H1 (cell line): ENCODE measurements around the gene CFAP74. TPM values are rescaled to one million over a fixed set of nuclear protein-coding genes. Genes with fewer than 3 reads are reported as not detected.

Source experiments
- CTCF ChIA-PET: fragments of 300-600 bp; sonication (Branson Sonifier 250); formaldehyde crosslinking; loops from one replicate; lab custom pipeline; 2021; ENCODE audit not compliant: partially characterized antibody; lab: Charles Lee
- POLR2A ChIA-PET: fragments of 300-600 bp; sonication (Branson Sonifier 250); formaldehyde crosslinking; loops from one replicate; lab custom pipeline; 2021; ENCODE audit warnings: inconsistent platforms; ENCODE audit not compliant: partially characterized antibody; lab: Charles Lee
- DNase-seq, 2 experiments: peaks; one replicate each; pipeline versions ENCODE4 v3.0.0 to v3.0.0-alpha.2; 2010 to 2022; ENCODE audit warnings: low spot score in 2 of 2, low read depth in 1 of 2, mixed read lengths in 1 of 2
- FAIRE-seq: peaks from 2 replicates; lab custom pipeline; 2011; peaks lifted over from hg19 to GRCh38; lab: Jason Lieb, UNC
- H2AFZ ChIP-seq: 2 replicates; pipeline ENCODE4 v1.8.1; 2012; ENCODE audit warnings: low read length, inconsistent platforms
- H2AK5ac ChIP-seq: 2 replicates; pipeline ENCODE4 v1.6.1; 2013; ENCODE audit warnings: low read depth, low read length
- H2BK120ac ChIP-seq: replicated peaks from 2 replicates; pipeline ENCODE3; 2013; ENCODE audit warnings: low read depth, low read length, inconsistent platforms
- H2BK12ac ChIP-seq: 2 replicates; pipeline ENCODE4 v1.6.1; 2013; ENCODE audit warnings: low read depth, low read length
- H2BK15ac ChIP-seq: 2 replicates; pipeline ENCODE4 v1.6.1; 2013; ENCODE audit warnings: low read length
- H2BK20ac ChIP-seq: 2 replicates; pipeline ENCODE4 v1.6.1; 2013; ENCODE audit warnings: low read length
- H2BK5ac ChIP-seq: 2 replicates; pipeline ENCODE4 v1.6.1; 2013; ENCODE audit warnings: low read depth, low read length
- H3K14ac ChIP-seq: 2 replicates; pipeline ENCODE4 v1.6.1; 2013; ENCODE audit warnings: inconsistent platforms; ENCODE audit not compliant: insufficient read length
- H3K18ac ChIP-seq: 2 replicates; pipeline ENCODE4 v1.6.1; 2013; ENCODE audit warnings: low read length; ENCODE audit errors: extremely low read depth
- H3K23ac ChIP-seq: 2 replicates; pipeline ENCODE4 v1.6.1; 2013; ENCODE audit warnings: inconsistent platforms; ENCODE audit not compliant: insufficient read length
- H3K23me2 ChIP-seq: 2 replicates; pipeline ENCODE4 v1.6.1; 2013; ENCODE audit warnings: low read depth, low read length
- H3K27ac ChIP-seq: 2 replicates; pipeline ENCODE4 v1.6.1; 2011; ENCODE audit warnings: low read depth, low read length, inconsistent platforms
- H3K27me3 ChIP-seq, 4 experiments: replicated peaks in 1 of 4; 1 replicate in 1 of 4; 2 replicates in 3 of 4; pipeline versions ENCODE4 v1.6.1 to v1.8.1; 2011 to 2013; ENCODE audit warnings: low read length in 3 of 4, mild to moderate bottlenecking in 3 of 4, inconsistent platforms in 2 of 4, mixed read lengths in 2 of 4, moderate library complexity in 1 of 4; ENCODE audit not compliant: control insufficient read depth in 3 of 4, insufficient read depth in 3 of 4; ENCODE audit errors: extremely low read depth in 1 of 4
- H3K36me3 ChIP-seq, 4 experiments: 2 replicates each; pipeline versions ENCODE4 v1.6.1 to v1.8.1; 2011 to 2013; ENCODE audit warnings: mild to moderate bottlenecking in 4 of 4, low read length in 3 of 4, moderate library complexity in 2 of 4, control low read depth in 1 of 4, inconsistent platforms in 1 of 4; ENCODE audit not compliant: insufficient read depth in 4 of 4, control insufficient read depth in 2 of 4
- H3K4ac ChIP-seq: replicated peaks from 2 replicates; pipeline ENCODE3; 2013; ENCODE audit warnings: low read length, low read depth, mixed read lengths, inconsistent platforms; ENCODE audit not compliant: insufficient read length
- H3K4me1 ChIP-seq, 4 experiments: replicated peaks in 1 of 4; 1 replicate in 1 of 4; 2 replicates in 3 of 4; pipeline versions ENCODE4 v1.6.1 to v1.8.1; 2011 to 2013; ENCODE audit warnings: low read length in 3 of 4, inconsistent platforms in 2 of 4, mixed read lengths in 1 of 4; ENCODE audit not compliant: insufficient read depth in 4 of 4, control insufficient read depth in 3 of 4
- H3K4me2 ChIP-seq, 2 experiments: 2 replicates each; pipeline versions ENCODE4 v1.6.1 to v1.8.1; 2011 to 2013; ENCODE audit warnings: low read depth in 2 of 2, low read length in 2 of 2, control low read depth in 1 of 2, inconsistent platforms in 1 of 2, mild to moderate bottlenecking in 1 of 2; ENCODE audit not compliant: insufficient read depth in 1 of 2
- H3K4me3 ChIP-seq, 4 experiments: fragments of 200-600, 300-600 bp in 1 of 4; sonication (generic), shearing (Covaris generic), sonication (Bioruptor Twin) in 1 of 4; 2 replicates each; pipeline versions ENCODE4 v1.5.1 to v1.8.1; 2011 to 2016; ENCODE audit warnings: low read length in 4 of 4, low read depth in 3 of 4, control low read depth in 2 of 4, inconsistent platforms in 2 of 4, mild to moderate bottlenecking in 2 of 4, mixed read lengths in 1 of 4, moderate library complexity in 1 of 4; ENCODE audit not compliant: insufficient read depth in 2 of 4; ENCODE audit errors: extremely low read depth in 1 of 4
- H3K56ac ChIP-seq: replicated peaks from 2 replicates; pipeline ENCODE3; 2013; ENCODE audit warnings: low read depth, mild to moderate bottlenecking, mixed read lengths, low read length, inconsistent platforms; ENCODE audit not compliant: insufficient read length
- H3K79me1 ChIP-seq: 2 replicates; pipeline ENCODE4 v1.6.1; 2013; ENCODE audit warnings: low read depth, low read length, control low read depth
- H3K79me2 ChIP-seq, 2 experiments: 2 replicates each; pipeline versions ENCODE4 v1.6.1 to v1.8.1; 2012 to 2013; ENCODE audit warnings: low read length in 2 of 2, mild to moderate bottlenecking in 2 of 2, inconsistent platforms in 1 of 2; ENCODE audit not compliant: insufficient read depth in 2 of 2, control insufficient read depth in 1 of 2
- H3K9ac ChIP-seq, 4 experiments: replicated peaks in 1 of 4; 1 replicate in 1 of 4; 2 replicates in 3 of 4; pipeline versions ENCODE4 v1.6.1 to v1.8.1; 2011 to 2013; ENCODE audit warnings: low read depth in 3 of 4, low read length in 3 of 4, control low read depth in 2 of 4, mild to moderate bottlenecking in 2 of 4, moderate library complexity in 2 of 4, inconsistent platforms in 1 of 4; ENCODE audit errors: extremely low read depth in 1 of 4
- H3K9me3 ChIP-seq, 2 experiments: 2 replicates each; pipeline versions ENCODE4 v1.6.1 to v1.8.1; 2012 to 2013; ENCODE audit warnings: mild to moderate bottlenecking in 2 of 2, moderate library complexity in 2 of 2, control low read depth in 1 of 2, inconsistent platforms in 1 of 2, low read depth in 1 of 2, low read length in 1 of 2, mixed read lengths in 1 of 2; ENCODE audit not compliant: insufficient read depth in 2 of 2
- H4K20me1 ChIP-seq, 2 experiments: replicated peaks in 1 of 2; 2 replicates each; pipeline versions ENCODE3 to v1.8.1; 2011 to 2013; ENCODE audit warnings: inconsistent platforms in 2 of 2, low read length in 2 of 2, mild to moderate bottlenecking in 1 of 2; ENCODE audit not compliant: insufficient read depth in 2 of 2, control insufficient read depth in 1 of 2
- H4K5ac ChIP-seq: 2 replicates; pipeline ENCODE4 v1.6.1; 2013; ENCODE audit warnings: low read length, low read depth, mixed read lengths, inconsistent platforms; ENCODE audit not compliant: insufficient read length
- H4K8ac ChIP-seq: 2 replicates; pipeline ENCODE4 v1.8.0; 2013; ENCODE audit warnings: mild to moderate bottlenecking, moderate library complexity, low read length, inconsistent platforms; ENCODE audit not compliant: insufficient read depth; ENCODE audit errors: extremely low read depth
- H4K91ac ChIP-seq: replicated peaks from 2 replicates; pipeline ENCODE3; 2013; ENCODE audit warnings: low read length, mixed read lengths, inconsistent platforms; ENCODE audit not compliant: insufficient read length
- CBX8 ChIP-seq: fragments of 300-800, 300-1000 bp; sonication (generic); IDR thresholded peaks from 2 replicates; pipeline ENCODE4 v1.7.1; 2016; ENCODE audit warnings: low read depth, low read length, borderline replicate concordance
- WGBS, 2 experiments: shearing (Covaris generic) in 1 of 2; methylation state at CpG; one replicate each; pipeline versions ENCODE4 v1.1.6 to v1.1.7; 2013 to 2015; ENCODE audit warnings: low lambda C conversion rate in 2 of 2, mixed read lengths in 2 of 2, inconsistent platforms in 1 of 2, low coverage in 1 of 2, missing lambda C conversion rate in 1 of 2; ENCODE audit not compliant: insufficient replicate concordance in 2 of 2, insufficient coverage in 1 of 2, insufficient read length in 1 of 2; ENCODE audit errors: extremely low coverage in 1 of 2, missing lambda C conversion rate in 1 of 2; 5-methylcytosine and 5-hydroxymethylcytosine counted together
- polyA plus RNA-seq, 7 experiments: library from polyadenylated mRNA; depleted of rRNA in 3 of 7; stranded (reverse) in 5 of 7; unstranded in 2 of 7; fragments of >200 nt in 5 of 7; fragments of 200-250 nt in 2 of 7; gene quantifications; 1 replicate in 5 of 7; 2 replicates in 1 of 7; 4 replicates in 1 of 7; pipeline versions ENCODE4 v1.2.1 to v1.2.3, GENCODE V29; 2011 to 2013; ENCODE audit warnings: missing spikeins in 2 of 7, mixed read lengths in 2 of 7
- total RNA-seq: library from RNA; stranded (reverse); fragmentation: NEBNext Ultra II Directional; extraction: Animal tissue kit (Norgen Biotek cat#: 25700); gene quantifications from 2 replicates; pipeline ENCODE4 v1.2.1, GENCODE V29; 2021

The CFAP74 gene
- total and polyA plus RNA-seq, 2 of the 8 experiments (the other 6 are each of a cell fraction or from before 2014, with no cell fraction given): 0.09 to 0.20 TPM

DNA sequence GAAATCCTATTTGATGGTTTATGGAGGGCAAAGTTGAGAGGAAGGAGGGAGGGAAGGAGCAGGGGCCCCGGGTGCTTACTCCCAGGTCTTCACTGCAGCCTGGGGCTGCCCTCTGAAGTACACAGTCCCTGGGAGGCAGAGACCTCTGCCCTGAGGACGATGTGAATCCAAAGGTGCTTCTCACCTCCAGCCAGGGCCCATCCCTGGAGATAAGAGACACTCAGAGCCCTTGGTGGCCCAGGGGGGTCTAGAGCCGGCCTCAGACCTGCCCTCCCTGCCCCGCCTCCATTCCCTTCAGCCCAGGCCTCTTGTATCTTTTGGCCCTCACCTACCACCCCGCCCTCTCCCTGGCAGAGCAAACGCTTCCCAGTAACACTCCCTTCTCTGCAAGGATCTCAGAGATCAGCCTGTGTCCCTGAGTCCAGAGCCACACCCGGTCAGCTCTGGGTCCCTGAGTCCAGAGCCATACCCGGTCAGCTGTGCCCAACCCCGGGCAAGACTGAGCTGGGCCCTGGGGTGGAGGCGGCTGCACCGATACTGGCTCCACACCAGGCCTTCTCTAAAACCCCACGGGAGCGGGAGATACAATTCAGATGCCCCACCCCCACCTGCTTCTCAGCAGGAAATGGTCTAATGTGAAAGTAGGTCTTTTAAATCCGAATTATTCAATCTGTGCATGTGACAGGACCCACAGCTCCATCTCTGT is 109.1 kb downstream of the CFAP74 start:
- Histone ChIP-seq H3K23me2 (peaks cover 5% of the 10 kb centered on the region; the same call in 1 of the 2 replicates), H2BK20ac (no peak overlapping the region), H3K79me2 (peaks cover 5 to 7% of the 10 kb centered on the region in 2 experiments), H4K5ac (no peak overlapping the region), H2BK12ac (no peak overlapping the region), H4K91ac (no peak overlapping the region), H2BK5ac (0 out of 2 replicates have a peak overlapping the region, but pooled peaks have one; percentile 1), H3K9ac (no peak overlapping the region; a peak in 1 of 7 replicates), H2BK120ac (no peak overlapping the region), H3K36me3 (no peaks in the 10 kb centered on the region), H2AFZ (no peak overlapping the region), H2AK5ac (no peak overlapping the region; the same call in 1 of the 2 replicates), H3K56ac (no peak overlapping the region), H3K79me1 (no peaks in the 10 kb centered on the region; the same call in 1 of the 2 replicates), H3K27me3 (no peaks in the 10 kb centered on the region; a peak in 3 of 7 replicates), H3K9me3 (no peaks in the 10 kb centered on the region), H3K18ac (0 out of 2 replicates have a peak overlapping the region, but pooled peaks have one; percentile 11), H4K20me1 (peaks cover 0 to 9% of the 10 kb centered on the region in 2 experiments), H3K23ac (no peak overlapping the region), H3K14ac (no peak overlapping the region), H3K4me1 (peaks cover 0 to 25% (median 14%) of the 10 kb centered on the region in 4 experiments; a peak in 6 of 7 replicates), H3K4me3 (no peak overlapping the region), H2BK15ac (no peak overlapping the region), H3K27ac (no peak overlapping the region), H3K4me2 (peak overlapping the region; percentile 22 to 25; a peak in 2 of 4 replicates), H3K4ac (no peak overlapping the region), H4K8ac (no peak overlapping the region)
- DNase-seq: no peak
- ChIA-PET CTCF (interaction anchor here (0.6 to 7.0 kb wide), 7 partner anchors 11 to 106 kb away, joined by 3 to 64 read pairs (median 5); no protein-coding TSS in a partner anchor), POLR2A (interaction anchor here (0.6 to 1.7 kb wide), 6 partner anchors 9 to 683 kb away, joined by 3 to 6 read pairs (median 4); no protein-coding TSS in a partner anchor)
- FAIRE-seq: no peak
- 76% methylated on average over 14 of the region's 14 CpGs; no CpG with 5 or more reads in 1 of the 2 experiments for WGBS, 2 experiments
- no peak for TF ChIP-seq CBX8
